ENCODE results near the gene DDX39B. TPM values are rescaled to one million over a fixed set of nuclear protein-coding genes. Genes with fewer than 3 reads are reported as not detected.

DDX39B gene
- total RNA-seq, 1 donor from 2014 or later: 336 TPM

- Mint-ChIP-seq H3K27me3 (ENCODE audit: unreplicated experiment) (peaks cover 10% of the 10 kb centered on the region), H3K4me1 (ENCODE audit: unreplicated experiment) (peaks cover 31% of the 10 kb centered on the region), H3K4me3 (ENCODE audit: unreplicated experiment) (peak overlapping the region; percentile 61), H3K27ac (ENCODE audit: unreplicated experiment) (peak overlapping the region; percentile 92), H3K9me3 (ENCODE audit: unreplicated experiment) (no peaks in the 10 kb centered on the region), H3K36me3 (ENCODE audit: low read depth, unreplicated experiment) (peaks cover 20% of the 10 kb centered on the region)
- no peak for DNase-seq (ENCODE audit: low spot score)
- TF ChIP-seq, protein P1, sequence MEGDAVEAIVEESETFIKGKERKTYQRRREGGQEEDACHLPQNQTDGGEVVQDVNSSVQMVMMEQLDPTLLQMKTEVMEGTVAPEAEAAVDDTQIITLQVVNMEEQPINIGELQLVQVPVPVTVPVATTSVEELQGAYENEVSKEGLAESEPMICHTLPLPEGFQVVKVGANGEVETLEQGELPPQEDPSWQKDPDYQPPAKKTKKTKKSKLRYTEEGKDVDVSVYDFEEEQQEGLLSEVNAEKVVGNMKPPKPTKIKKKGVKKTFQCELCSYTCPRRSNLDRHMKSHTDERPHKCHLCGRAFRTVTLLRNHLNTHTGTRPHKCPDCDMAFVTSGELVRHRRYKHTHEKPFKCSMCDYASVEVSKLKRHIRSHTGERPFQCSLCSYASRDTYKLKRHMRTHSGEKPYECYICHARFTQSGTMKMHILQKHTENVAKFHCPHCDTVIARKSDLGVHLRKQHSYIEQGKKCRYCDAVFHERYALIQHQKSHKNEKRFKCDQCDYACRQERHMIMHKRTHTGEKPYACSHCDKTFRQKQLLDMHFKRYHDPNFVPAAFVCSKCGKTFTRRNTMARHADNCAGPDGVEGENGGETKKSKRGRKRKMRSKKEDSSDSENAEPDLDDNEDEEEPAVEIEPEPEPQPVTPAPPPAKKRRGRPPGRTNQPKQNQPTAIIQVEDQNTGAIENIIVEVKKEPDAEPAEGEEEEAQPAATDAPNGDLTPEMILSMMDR (IDR thresholded peaks at IDR 0.05; ENCODE audit: unreplicated experiment): no peak
These were observed 18.9 kb upstream of the DDX39B start for GRCh38 chr6:31560697-31561058.

DNA sequence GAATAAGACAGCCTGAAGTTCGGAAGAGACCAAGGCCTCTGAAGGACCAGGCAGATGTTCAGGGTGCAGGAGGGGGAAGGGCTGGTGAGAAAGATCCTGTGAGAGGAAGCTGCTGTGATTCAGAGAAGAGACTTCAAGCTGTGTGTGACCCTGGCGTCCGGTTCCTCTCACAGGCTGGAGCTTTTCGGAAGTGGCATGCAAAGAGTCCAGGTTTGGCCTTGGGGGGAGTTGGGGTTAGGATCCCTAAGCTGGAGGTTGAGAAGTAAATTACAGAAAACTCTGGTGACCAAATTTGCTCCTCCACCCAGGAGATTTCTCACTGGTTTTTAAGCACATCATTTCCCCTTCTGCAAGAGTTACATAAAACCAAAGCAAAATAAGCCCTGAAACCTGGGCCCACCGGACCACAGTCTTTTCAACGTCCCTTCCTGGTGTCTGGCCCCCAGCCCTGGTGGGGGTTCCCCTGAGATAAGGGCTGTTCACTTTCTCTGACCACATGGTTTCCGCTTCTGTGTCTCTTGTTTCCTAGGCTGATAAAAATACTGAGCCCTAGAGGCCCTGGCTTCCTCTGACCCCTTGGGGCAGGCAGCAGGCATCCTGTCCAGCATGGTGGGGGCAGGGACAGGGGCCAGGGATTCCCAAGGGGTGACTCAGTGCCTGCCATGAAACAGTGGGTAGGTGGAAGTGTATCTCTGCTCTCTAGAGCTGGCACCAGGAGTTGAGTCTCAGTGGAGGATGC lies 18.3 kb upstream of the DDX39B start:
- H3K36me3 Mint-ChIP-seq (ENCODE audit: low read depth, unreplicated experiment): peaks cover 20% of the 10 kb centered on the region
- H3K27ac Mint-ChIP-seq (ENCODE audit: unreplicated experiment): peak overlapping the region; percentile 92
- DNase-seq (ENCODE audit: low spot score): peak; percentile 68
- peaks cover 31% of the 10 kb centered on the region for H3K4me1 Mint-ChIP-seq (ENCODE audit: unreplicated experiment)
- H3K4me3 Mint-ChIP-seq (ENCODE audit: unreplicated experiment): peak overlapping the region; percentile 61
- peaks cover 10% of the 10 kb centered on the region for H3K27me3 Mint-ChIP-seq (ENCODE audit: unreplicated experiment)
- TF ChIP-seq, protein P1 (IDR thresholded peaks at IDR 0.05; ENCODE audit: unreplicated experiment): no peak
- H3K9me3 Mint-ChIP-seq (ENCODE audit: unreplicated experiment): no peaks in the 10 kb centered on the region

DNA sequence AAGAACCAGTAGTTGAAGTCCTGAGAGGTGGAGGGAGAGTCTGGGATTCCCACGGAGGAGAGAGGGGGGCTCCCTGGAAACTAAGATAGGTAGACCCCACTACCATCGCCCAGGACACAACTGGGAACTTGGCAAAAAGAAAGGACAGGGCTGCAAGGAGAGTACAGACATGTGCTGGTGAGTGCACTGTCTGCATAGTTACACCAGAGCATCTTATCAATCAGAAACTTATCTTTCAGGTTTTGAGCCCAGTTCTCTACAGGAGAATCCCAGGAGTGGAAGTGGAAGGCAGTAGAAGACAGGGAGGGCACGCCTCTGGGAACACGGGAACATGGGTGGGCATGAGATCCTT lies 17.8 kb upstream of the DDX39B start:
- Mint-ChIP-seq H3K36me3 (ENCODE audit: low read depth, unreplicated experiment) (peaks cover 20% of the 10 kb centered on the region), H3K4me1 (ENCODE audit: unreplicated experiment) (peaks cover 31% of the 10 kb centered on the region), H3K27me3 (ENCODE audit: unreplicated experiment) (peaks cover 7% of the 10 kb centered on the region), H3K27ac (ENCODE audit: unreplicated experiment) (peak overlapping the region; percentile 92), H3K9me3 (ENCODE audit: unreplicated experiment) (no peaks in the 10 kb centered on the region), H3K4me3 (ENCODE audit: unreplicated experiment) (peak overlapping the region; percentile 40)
- DNase-seq (ENCODE audit: low spot score): no peak
- TF ChIP-seq, protein P1 (IDR thresholded peaks at IDR 0.05; ENCODE audit: unreplicated experiment): no peak

- H3K27ac Mint-ChIP-seq (ENCODE audit: unreplicated experiment): peak overlapping the region; percentile 92
- no peaks in the 10 kb centered on the region for H3K9me3 Mint-ChIP-seq (ENCODE audit: unreplicated experiment)
These were observed 17.1 kb upstream of the DDX39B start for GRCh38 chr6:31558631-31559500.

More at GRCh38 chr6:31558631-31559500, 17.1 kb upstream of the DDX39B start:
- Mint-ChIP-seq H3K4me1 (ENCODE audit: unreplicated experiment) (peaks cover 31% of the 10 kb centered on the region), H3K4me3 (ENCODE audit: unreplicated experiment) (peak overlapping the region; percentile 40), H3K36me3 (ENCODE audit: low read depth, unreplicated experiment) (peaks cover 20% of the 10 kb centered on the region), H3K27me3 (ENCODE audit: unreplicated experiment) (peaks cover 6% of the 10 kb centered on the region)
- DNase-seq (ENCODE audit: low spot score): no peak
- TF ChIP-seq, protein P1 (IDR thresholded peaks at IDR 0.05; ENCODE audit: unreplicated experiment): no peak

Measured in endothelial cell (in vitro differentiated cells).